ENCODE results near the gene TMEM238.

Gene TMEM238

DNA sequence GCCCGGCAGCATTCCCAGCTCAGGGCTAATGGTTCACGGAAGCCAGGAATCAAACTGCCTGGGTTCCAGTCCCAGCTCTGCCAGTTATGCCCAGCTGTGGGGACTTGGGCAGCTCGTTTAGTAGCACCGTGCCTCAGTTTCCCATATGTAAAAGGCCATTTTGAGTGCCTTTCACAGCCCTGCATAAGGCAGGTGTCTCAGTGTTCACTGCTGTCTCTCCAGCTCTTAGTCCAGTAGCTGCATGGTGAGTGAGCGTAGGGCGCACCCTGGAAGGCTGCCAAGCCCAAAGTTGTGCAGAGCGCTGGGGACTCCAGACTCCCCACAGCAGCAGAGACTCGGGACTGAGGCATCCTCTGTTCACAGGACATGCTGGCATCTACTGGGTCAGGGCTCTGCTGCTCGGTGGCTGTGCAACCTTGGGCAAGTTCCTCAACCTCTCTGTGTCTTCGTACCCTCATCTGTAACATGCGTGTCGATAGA is 7.1 kb upstream of the TMEM238 start:
- TF ChIP-seq ZNF274 (IDR thresholded peaks at IDR 0.05; ENCODE audit: low read depth, low read length), result no peak

DNA sequence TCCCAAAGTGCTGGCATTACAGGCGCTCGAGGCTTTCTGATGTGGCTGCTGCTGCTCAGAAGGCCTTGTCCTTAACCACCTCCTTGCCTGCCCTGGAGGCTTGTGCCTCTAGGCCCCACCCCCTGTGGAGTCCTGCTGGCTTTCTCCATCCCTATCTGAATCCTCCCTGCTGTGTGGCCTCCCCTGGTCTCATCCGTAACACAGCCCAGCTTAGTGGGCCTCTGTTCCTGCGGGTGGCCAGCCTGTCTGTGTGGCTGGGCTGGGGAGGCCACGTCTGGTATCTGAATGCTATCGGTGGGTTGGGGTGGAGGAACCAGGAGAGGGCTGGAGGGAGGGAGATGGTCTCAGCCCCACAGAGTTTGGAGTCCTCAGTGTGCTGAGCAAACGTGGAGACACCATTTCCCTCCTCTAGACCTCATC is 6.4 kb upstream of the TMEM238 start:
- no peak for TF ChIP-seq ZNF274 (IDR thresholded peaks at IDR 0.05; ENCODE audit: low read depth, low read length)
- H3K4me3 ChIP-seq (ENCODE audit: low read length), result no peak overlapping the region

More for the DNA sequence above, 7.1 kb upstream of the TMEM238 start:
- no peak overlapping the region for H3K4me3 ChIP-seq (ENCODE audit: low read length)

DNA sequence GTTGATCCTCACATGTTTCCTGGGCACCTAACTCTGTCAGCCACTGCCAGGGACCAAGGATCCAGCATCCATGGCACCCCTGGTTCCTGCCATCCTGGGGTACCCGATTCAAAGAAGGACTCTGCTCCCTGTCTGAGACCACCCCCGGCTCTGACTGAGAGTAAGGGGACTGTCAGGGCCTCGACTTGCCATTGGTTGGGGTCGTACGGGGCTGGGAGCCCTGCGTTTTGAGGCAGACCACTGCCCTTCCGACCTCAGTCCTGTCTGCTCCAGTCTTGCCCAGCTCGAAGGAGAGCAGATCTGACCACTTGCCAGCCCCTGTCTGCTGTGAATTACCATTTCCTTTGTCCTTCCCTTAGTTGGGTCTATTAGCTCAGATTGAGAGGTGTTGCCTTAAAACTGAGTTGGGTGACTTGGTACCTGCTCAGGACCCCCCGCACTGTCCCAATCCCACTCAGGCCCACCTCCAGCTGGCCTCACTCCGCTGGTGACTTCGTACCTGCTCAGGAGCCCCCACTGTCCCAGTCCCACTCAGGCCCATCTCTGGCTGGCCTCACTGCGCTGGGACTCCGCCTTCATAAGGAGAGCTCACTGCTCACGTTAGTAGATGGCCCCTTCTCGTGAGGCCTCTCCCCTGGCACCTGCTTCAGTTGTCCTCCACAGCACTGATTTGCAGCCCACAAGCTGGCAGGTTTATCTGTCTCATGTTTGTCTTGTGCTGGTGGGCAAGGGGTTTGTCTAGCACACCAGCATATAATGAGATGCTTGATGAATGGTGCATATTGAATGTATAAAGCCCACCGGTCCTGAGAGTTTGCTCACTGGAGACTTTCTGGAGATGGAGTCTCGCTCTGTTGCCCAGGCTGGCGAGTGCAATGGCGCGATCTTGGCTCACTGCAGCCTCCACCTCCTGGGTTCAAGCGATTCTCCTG is 5.6 kb upstream of the TMEM238 start:
- TF ChIP-seq ZNF274 (IDR thresholded peaks at IDR 0.05; ENCODE audit: low read depth, low read length), result no peak
- no peak overlapping the region for H3K4me3 ChIP-seq (ENCODE audit: low read length)

DNA sequence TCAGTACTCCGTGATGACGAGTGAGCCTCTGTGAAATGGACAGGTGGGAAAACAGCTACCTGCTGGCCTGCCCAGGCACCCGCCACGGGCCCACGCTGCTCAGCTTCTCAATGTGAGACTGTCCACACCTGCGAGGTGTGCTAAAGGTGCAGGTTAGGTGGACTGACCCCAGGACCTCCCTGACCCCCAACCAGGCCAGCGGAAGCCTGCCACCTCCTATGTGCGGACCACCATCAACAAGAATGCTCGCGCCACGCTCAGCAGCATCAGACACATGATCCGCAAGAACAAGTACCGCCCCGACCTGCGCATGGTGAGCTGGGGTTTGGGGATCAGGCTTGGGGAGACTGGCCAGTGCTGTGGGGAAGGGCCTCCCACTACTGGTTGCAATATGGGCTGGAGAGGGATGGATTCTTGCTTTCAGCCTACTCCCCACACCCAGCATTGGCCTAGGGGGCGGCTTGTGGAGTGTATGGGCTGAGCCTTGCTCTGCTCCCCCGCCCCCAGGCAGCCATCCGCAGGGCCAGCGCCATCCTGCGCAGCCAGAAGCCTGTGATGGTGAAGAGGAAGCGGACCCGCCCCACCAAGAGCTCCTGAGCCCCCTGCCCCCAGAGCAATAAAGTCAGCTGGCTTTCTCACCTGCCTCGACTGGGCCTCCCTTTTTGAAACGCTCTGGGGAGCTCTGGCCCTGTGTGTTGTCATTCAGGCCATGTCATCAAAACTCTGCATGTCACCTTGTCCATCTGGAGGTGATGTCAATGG is 3.8 kb upstream of the TMEM238 start:
- TF ChIP-seq ZNF274 (IDR thresholded peaks at IDR 0.05; ENCODE audit: low read depth, low read length), result no peak
- H3K4me3 ChIP-seq (ENCODE audit: low read length), result peak overlapping the region; percentile 91; the same call in 1 of the 2 replicates

DNA sequence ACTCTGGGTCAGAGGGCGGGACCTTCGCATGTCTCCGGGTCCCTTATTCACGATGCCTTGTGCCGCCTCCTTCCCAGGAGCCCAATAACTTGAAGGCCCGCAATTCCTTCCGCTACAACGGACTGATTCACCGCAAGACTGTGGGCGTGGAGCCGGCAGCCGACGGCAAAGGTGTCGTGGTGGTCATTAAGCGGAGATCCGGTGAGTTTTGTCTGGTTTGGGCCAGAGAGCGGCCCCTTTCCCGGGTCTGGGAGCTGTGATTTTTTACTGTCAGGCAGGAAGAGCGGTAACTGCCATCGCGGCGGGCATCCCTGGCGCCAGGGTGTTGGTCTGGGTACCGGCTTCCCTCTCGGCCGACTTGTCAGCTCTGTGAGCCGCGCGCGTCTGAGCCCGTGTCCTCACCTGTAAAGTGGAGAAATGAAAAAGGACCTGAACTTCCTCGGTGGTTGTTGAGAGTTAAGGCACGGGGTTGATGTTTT is 2.4 kb upstream of the TMEM238 start:
- TF ChIP-seq ZNF274 (IDR thresholded peaks at IDR 0.05; ENCODE audit: low read depth, low read length), result no peak
- peak overlapping the region; percentile 91 for H3K4me3 ChIP-seq (ENCODE audit: low read length)

DNA sequence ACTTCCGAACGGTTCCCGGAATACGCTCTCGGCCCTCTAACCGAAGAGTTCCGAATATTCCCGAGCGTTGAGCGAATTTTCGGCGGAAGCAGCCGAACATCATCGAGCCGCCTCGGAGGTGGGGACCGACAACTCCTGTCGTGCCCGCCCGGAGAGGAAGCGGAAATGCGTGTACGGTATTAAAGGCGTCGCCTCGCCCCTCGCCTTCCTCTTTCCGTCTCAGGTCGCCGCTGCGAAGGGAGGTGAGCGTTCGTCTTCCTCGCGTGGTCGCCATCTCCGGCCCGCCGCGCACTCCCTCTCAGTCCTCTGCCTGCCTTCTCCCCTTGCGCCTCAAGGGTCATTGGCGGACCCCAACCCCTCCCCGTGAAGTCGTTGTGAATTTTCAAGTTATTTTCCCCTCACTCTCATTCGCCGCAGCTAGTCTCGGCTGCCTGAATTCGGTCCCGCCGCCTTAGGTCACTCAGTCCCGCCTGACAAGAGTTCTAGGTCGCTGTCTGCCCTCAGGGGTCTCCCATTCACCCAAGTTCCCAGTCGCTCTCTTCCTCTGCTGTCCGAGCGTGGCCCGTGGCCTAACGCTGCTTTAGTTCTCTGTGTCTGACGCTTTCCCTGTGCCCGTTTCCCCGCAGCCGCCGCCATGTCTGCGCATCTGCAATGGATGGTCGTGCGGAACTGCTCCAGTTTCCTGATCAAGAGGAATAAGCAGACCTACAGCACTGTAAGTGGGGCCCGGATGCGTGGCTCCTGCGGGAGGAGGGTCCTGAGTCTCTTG is 1.8 kb upstream of the TMEM238 start, which contains the start of gene RPL28:
Gene RPL28, plus strand, starts transcription at position 209 of the 769 bp plus-strand sequence. Its CDS starts 426 bp downstream, at position 635.
- TF ChIP-seq ZNF274 (IDR thresholded peaks at IDR 0.05; ENCODE audit: low read depth, low read length), result no peak
- peak within 1 kb of the TSS; percentile 91 for H3K4me3 ChIP-seq (ENCODE audit: low read length)

DNA sequence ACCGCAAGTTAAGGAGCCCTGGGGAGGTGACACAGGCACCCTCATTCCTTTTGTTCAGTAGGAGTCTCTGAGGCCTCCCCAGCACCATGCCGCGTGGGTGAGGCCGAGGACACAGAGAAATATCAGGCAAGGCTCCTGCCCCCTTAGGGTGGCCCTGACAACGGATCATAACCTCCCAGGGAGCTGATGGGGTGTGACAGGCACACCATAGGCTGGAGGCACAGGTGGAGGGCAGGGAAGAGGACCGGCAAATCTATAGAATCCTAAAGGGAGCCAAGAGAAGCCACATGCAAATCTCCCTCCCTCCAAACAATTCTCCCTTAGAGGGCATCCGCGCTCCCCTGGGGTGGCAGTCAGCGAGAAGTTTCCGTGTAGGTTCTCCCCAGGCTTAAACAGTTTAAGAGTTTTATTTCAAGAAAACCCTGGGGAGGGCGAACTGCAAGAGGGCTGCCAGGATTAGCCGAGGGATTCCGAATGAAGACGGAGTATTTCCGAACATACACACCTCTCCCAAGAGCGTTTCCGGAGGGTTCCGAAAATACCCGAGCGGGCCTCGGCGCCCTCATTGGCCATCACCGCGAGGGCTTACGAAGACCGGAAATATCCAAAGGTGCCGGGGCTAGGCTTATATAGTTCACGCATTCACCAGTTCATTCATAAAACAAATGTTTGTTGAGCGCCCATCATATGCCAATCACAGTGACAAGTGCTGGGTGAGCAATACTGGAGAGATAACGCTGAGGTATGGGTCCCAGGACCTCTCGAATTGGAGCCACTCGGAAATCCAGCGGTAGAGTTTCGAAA is 1.0 kb upstream of the TMEM238 start:
- H3K4me3 ChIP-seq (ENCODE audit: low read length), result peak overlapping the region; percentile 54; the same call in 1 of the 2 replicates
- no peak for TF ChIP-seq ZNF274 (IDR thresholded peaks at IDR 0.05; ENCODE audit: low read depth, low read length)

DNA sequence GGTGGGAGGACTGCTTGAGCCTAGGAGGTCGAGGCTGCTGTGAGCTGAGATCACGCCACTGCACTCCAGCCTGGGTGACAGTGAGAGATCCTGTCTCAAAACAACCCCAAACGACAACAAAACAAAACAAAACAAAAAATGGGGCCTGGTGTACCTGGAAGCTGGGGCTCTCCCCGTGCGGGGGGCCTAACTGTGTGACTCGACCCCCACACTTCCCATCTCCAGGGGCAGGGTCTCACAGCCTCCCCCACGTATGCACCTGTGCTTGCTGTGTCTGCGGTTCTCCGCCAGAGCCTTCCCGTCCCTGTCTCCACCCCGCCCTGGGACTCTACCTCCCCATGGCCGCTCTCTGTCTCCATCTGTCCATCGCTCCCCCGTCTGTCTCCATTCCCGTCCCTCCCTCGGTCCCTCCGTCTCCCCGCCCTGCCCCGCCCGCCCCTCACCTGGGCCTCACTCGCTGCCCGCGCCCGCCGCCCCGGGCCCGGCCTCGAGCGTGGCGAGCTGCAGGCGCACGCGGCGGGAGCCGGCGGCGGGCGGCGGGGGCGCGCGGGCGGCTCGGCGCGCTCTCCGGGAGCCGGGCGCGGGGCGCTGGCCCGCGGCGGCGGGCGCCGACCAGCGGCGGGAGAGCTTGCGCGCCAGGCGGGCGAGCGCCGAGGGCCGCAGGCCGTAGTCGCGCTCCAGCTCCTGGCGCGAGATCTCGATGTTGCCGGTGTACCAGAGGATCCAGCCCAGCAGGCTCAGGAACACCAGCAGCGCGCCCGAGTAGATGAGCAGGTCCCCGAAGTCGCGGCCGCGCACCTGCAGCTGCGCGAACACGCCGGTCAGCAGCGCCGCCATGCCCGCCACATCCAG is 587 bp downstream of the TMEM238 start:
- no peak for TF ChIP-seq ZNF274 (IDR thresholded peaks at IDR 0.05; ENCODE audit: low read depth, low read length)
- H3K4me3 ChIP-seq (ENCODE audit: low read length), result peak overlapping the region; percentile 54; the same call in 1 of the 2 replicates

DNA sequence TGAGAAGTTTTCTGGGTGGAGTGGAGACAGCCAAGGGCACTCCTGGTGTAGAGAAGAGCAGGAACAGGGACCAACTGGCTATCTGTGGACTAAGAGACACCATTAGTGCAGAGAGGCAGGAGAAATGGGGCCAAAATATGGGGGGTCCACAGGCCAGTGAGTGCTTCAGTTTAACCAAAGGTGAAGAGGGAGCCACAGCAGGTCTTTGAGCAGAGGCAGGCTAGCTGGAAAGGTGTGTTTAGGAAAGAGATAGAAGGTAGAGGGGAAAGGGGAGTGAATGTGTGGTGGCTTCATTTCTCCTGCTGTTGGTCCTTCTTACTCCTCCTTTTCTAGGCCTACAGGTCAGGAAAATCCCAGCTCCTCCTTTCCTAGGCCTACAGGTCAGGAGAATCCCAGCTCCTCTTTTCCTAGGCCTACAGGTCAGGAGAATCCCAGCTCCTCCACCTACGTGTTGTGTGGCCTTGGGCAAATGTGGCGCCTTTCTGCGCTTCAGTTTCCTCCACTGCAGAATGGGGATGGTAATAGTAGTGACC is 1.5 kb downstream of the TMEM238 start:
- H3K4me3 ChIP-seq (ENCODE audit: low read length), result no peak overlapping the region
- no peak for TF ChIP-seq ZNF274 (IDR thresholded peaks at IDR 0.05; ENCODE audit: low read depth, low read length)

DNA sequence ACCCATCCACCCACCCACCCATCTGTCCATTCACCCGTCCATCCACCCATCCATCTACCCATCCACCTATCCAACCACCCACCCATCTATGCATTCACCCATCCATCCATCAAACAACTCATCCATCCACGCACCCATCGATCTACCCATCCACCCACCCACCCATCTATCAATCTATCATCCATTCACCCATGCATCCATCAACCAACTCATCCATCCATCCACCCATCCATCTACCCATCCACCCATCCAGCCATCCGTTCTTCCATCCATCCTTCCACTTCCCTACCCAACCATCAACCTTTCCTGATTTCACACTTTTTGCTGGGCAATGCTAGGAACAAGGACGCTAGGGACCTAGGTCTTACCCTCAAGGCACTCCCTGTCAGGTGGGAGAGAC is 2.1 kb downstream of the TMEM238 start:
- TF ChIP-seq ZNF274 (IDR thresholded peaks at IDR 0.05; ENCODE audit: low read depth, low read length), result no peak
- no peak overlapping the region for H3K4me3 ChIP-seq (ENCODE audit: low read length)

DNA sequence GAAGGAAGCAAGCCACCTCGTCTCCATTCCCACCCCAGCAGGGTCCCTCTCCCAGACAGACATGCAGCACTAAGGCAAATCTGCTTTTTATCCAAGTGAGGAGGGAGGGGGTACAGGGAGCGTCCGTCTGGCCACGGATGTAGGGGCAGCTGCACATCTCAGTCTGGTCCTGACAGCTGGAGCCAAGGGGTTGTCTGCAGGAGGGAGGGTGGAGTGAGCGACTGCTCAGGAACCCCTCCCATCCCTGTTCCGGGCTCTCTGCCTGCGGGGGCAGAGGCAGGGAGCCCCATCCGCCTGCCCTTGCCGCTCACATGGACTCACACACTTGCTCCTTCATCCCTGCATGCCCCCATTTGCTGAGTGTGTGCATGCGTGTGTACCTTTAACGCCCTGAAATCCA is 4.9 kb downstream of the TMEM238 start:
- no peak overlapping the region for H3K4me3 ChIP-seq (ENCODE audit: low read length)
- no peak for TF ChIP-seq ZNF274 (IDR thresholded peaks at IDR 0.05; ENCODE audit: low read depth, low read length)
